Amniotic stem cell (primary cell): ENCODE data around the gene DENND1A.

Experiments used
- DNase-seq: peaks from one replicate; lab custom pipeline; 2025; lab: John Stamatoyannopoulos, UW

The DENND1A gene

DNA sequence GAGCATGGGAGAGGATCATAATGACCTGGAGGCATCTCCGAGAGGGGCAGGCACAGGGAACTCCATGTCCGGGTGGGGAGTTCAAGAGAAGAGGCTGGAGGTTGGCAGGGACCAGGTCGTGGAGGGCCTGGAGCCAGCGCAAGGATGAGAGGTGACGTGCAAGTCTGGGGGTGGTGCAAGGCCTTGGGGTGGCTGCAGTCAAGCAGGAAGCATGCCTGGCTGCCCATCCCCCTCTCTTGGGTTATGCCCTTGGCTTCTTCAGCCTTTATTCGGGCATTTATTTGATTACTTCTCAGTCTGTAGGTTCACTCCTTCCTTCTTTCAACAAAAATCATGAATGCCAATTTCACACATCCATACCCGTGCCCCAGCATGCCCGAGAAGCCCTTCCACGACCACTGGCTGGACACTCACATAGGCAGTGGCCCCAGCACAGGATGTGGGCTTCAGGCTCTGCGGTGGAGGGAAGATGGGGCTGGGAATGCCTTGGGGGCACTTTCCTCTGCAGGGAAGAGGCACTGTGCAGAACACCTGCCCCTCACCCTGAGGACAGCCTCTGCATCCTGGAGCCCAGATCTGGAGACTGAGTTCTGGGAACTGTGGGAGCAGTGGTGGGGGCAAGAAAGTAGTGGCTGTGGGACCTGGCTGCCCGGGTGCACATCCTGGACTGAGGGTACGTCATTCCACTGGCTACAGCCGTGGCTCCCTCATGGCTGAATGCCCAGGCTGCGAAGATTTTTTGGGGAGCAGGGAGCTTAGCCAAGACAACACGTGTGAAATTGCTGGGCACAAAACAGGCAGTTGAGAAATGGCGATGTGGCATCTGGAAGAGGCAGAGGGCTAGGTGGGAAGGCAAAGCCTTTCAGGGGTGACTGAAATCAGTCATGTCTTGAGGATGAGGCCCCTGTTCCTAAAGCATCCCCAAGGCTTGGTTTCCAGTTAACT, 535.4 kb downstream of the DENND1A start:
- no peak for DNase-seq

DNA sequence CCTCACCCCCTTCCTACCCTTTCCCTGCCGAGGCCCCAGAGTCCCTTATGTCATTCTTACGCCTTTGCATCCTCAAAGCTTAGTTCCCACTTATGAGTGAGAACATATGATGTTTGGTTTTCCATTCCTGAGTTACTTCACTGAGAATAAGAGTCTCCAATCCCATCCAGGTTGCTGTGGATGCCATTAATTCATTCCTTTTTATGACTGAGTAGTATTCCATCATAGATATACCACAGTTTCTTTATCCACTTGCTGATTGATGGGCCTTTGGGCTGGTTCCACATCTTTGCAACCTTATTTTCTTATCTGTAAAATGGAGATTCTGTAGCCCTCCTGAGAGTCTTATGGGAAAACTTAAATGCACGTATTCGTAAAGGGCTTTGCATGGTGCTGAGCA, 537.1 kb downstream of the DENND1A start:
- no peak for DNase-seq

- DNase-seq = no peak
Observed at GRCh38 chr9:123391946-123392345, 538.0 kb downstream of the DENND1A start.

GRCh38 chr9:123391233-123391632, 538.7 kb downstream of the DENND1A start:
- DNase-seq = no peak

- no peak for DNase-seq
Observed at GRCh38 chr9:123390337-123391135, 539.4 kb downstream of the DENND1A start.

DNA sequence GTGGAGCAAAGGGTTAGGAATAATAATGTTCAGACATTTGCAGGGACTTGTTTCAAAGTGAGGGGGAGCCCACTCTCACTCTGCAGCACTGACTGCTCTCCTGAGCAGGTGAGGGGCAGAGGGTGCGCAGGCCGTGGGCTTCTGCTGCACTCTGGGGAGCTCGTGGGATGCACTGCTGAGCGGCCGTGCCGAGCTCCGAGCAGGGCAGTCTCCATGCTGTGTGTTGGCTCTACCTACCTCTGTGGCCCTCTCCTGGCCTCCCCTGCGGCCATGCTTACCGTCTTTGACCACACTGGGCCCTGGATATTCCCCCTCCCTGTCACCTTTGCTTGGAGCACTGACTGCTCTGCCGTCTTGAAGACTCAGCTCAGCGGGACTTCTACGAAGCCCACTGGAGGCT, 540.2 kb downstream of the DENND1A start:
- DNase-seq = no peak

GRCh38 chr9:123389070-123389469, 540.9 kb downstream of the DENND1A start:
- DNase-seq = no peak

GRCh38 chr9:123387686-123388085, 542.2 kb downstream of the DENND1A start:
- no peak for DNase-seq

DNA sequence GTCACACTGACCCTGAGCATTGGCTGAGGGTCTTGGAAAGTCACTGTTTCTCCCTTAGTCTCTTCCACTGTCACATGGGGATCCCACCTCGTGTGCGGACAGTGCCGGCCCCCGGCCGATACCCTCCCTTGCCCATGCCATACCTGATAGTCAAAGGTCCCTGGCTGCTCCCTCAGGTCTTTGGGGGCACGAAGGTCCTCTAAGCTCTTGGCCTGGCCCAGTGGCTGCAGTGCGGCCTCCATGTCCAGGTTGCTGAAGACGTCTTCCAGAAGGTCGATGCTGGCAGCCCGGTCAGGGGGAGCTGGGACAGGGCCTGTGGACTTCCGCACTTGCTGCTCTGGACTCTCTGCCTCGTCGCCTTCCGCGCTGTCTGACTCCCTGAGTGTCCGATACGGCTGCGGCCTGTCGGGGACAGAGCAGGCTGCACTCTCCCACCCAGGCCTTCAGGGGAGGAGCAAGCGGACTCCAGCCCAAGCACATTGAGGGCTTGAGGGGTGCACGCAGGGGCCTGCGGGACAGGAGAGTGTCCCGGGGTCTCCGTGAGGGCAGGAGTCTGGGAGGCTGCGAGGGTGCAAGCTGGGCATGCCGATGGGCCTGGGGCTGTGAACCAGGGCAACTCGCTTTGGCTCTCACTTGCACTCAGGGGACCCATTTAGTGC, 546.3 kb downstream of the DENND1A start:
- DNase-seq = no peak

DNA sequence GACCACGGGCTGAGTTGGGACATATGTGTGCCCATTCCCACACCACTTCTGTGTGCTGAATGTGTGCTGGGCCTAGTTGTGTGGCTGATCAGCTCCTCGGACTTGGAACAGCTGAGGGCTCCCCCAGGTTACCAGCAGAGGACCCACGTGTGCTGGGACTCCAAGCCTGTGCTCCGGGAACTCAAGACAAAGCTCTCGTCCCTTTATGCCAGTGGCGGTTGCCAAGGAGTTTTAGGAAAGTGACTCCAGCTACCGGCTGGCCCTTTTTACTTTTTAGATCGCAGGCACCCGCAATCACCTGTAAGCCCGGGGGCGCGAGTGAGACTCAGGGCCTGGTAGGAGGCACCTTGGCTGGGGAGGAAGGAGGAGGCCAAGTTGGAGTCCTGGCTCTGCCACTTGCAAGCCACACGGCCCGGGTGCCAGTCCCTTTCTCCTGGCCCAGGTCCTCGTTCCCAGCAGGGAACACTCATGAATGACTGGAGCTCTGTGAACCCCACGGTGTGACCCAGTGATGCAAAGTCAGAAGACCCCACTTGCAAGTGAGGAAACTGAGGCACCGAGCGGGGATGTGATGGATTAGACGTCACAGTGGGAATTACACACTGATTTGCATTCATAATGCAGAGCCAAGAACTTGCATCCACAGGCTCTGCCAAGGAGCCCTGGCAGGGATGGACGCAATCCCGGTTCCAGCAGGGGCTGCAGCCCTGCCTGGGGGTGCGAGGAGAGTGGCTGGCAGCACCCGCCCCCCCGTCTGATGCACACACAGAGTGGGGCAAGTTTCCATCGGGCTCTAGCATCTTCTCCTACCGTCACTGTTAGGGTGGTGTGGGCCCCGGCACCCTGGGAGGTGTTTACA, 547.0 kb downstream of the DENND1A start:
- no peak for DNase-seq

- no peak for DNase-seq
Observed at GRCh38 chr9:123380852-123381705, 548.8 kb downstream of the DENND1A start.

- DNase-seq = no peak
Observed at GRCh38 chr9:123378956-123379660, 550.8 kb downstream of the DENND1A start.

DNA sequence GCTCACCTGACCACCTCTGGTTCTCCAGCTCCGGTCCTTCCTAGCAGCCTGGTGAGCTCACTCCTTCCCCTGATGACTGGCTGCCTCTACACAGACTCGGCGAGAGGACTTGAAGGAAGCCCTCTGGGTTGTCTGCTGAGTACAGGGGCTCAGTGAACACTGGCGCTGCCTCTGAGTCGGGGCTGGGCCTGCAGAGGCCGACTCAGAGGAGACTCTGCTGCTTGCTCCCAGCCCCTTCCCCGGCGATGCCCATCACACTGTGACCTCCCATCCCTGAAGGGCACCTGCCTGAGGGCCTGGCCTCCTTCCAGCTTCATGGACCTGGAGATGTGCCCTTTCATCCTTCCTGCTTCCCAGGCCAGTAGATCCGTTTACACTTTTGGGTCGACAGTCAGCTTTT, 551.9 kb downstream of the DENND1A start:
- no peak for DNase-seq

- DNase-seq = no peak
Observed at GRCh38 chr9:123377211-123377971, 552.5 kb downstream of the DENND1A start.

GRCh38 chr9:123376218-123377071, 553.5 kb downstream of the DENND1A start:
- no peak for DNase-seq

DNA sequence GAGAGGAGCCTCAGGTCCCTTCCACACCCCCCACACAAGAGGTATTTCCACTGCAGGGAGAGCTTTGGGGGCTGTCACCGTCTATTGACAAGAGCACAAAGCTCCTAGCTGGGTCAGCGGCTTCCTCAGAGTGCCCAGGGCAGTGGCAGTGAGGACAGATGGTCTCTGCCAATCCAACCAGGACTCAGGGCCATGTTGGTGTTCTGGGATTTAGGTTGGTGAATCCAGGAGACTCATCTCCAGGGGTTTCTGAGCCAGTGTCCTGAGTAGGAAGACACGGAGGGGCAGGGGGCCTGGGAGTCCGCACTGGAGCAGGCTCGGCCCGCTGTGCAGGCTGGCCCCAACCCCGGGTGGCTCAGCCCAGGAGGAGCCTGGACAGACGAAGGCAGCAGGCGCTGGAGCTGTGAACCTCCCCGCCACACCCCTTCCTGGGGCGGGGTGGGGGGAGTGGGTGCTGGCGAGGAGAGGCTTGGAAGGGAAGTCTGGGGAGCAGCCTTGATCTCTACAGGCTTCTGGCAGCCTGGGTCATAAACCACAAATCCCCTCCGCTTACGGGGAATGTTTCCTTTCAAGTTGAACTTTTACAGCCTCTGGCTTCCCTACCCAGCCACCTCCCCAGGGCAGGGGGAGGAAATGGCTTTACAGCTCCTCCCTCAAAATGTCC, 554.3 kb downstream of the DENND1A start:
- no peak for DNase-seq

DNA sequence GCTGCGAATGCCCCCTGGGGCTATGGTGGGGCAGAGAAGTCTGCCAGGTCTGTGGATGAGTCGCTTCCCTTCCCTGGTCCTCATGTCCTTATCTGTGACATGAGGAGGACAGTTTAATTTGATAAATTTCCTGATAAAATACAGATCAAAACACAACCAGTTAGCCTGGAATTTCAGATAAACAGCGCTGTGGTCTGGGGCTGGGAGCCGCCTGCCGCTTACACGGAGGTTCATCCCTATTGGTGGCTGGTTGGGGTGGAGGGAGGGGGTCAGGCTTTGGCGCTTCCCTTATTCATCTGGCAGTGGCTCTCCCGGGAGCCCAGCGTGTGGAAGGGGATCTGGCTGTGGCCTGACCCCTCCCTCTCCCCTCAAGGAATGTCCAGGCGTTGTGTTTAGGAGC, 556.0 kb downstream of the DENND1A start:
- DNase-seq = no peak
